ENCODE data around the gene GID4. TPM values are rescaled to one million over a fixed set of nuclear protein-coding genes. Genes with fewer than 3 reads are reported as not detected.
A peak's percentile ranks its signal among the peaks of the same experiment; 100 is the strongest.

GID4 gene
- total and polyA plus RNA-seq, 9 of the 15 experiments (the other 6 are each of a cell fraction or from before 2014, with no cell fraction given) = 1.2 to 6.4 (median 3.7) TPM

DNA sequence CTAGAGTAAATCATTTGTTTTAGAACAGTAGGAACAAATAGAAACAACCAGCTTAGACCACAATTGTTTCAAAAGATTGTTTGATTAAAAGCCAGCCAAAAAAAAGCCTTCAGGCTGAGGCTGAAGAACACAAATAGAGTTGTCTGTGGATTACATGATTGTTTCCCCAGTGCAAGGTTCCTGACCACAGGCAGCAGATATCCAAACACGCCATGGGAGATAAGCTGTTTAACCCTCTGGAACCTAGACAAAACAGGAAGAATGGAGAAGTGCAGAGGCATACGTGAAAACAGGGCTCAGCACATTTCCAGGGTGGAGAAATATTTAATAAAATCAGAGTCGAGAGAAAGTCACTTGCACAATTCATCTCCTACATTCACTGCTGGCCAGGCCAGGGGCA, 21.2 kb upstream of the GID4 start (continued):
- TF ChIP-seq SMARCE1 (IDR thresholded peaks at IDR 0.05) = peak; percentile 63; the same call in 1 of the 2 replicates
- TF ChIP-seq SMARCA4 (IDR thresholded peaks at IDR 0.05) = peak; percentile 61; the same call in 1 of the 2 replicates
- TF ChIP-seq DPF2 (IDR thresholded peaks at IDR 0.05) = peak; percentile 36; the same call in 1 of the 2 replicates
- TF ChIP-seq ESRRA (IDR thresholded peaks at IDR 0.05; ENCODE audit: borderline replicate concordance, low read depth) = peak; percentile 72; the same call in 1 of the 2 replicates
- no peak for TF ChIP-seq E2F4 (CRISPR knock-in tag; IDR thresholded peaks at IDR 0.05; ENCODE audit: low read depth)
- TF ChIP-seq STAT5A (IDR thresholded peaks at IDR 0.05; ENCODE audit: borderline replicate concordance, low read length) = 0 out of 2 replicates have a peak, but pooled peaks have one; percentile 18
- TF ChIP-seq FOXK2 (conservative IDR thresholded peaks at IDR 0.05 in 1 of 2, IDR thresholded peaks at IDR 0.05 in 1 of 2; ENCODE audit: low read depth in 2 of 2) = 0 out of 4 replicates have a peak, but pooled peaks of 1 of the 2 experiments have one; percentile 28
- TF ChIP-seq ZKSCAN8 (CRISPR knock-in tag; IDR thresholded peaks at IDR 0.05) = no peak
- no peak for TF ChIP-seq ZC3H11A (IDR thresholded peaks at IDR 0.05; ENCODE audit: low read depth, low read length)
- 0 out of 2 replicates have a peak, but pooled peaks have one; percentile 34 for TF ChIP-seq HDAC2 (IDR thresholded peaks at IDR 0.05)
- no peak for TF ChIP-seq SAFB (IDR thresholded peaks at IDR 0.05; ENCODE audit: borderline replicate concordance, low read depth, low read length)
- TF ChIP-seq NEUROD1 (IDR thresholded peaks at IDR 0.05; ENCODE audit: borderline replicate concordance, low read depth, low read length, partially characterized antibody) = no peak
- TF ChIP-seq HES1 (IDR thresholded peaks at IDR 0.05; ENCODE audit: low read depth) = peak; percentile 91
- TF ChIP-seq HDAC3 (IDR thresholded peaks at IDR 0.05; ENCODE audit: borderline replicate concordance, partially characterized antibody) = peak; percentile 67
